Measurements from ENCODE around the gene PMPCA.
"Not testable (repeated sequence)": the region's sequence is repeated elsewhere in the genome, so short reads cannot be mapped to it uniquely, and the experiment has no call there.

PMPCA gene

GRCh38 chr9:136398286-136398685, 12.2 kb upstream of the PMPCA start:
- Histone ChIP-seq H3K4me1 (ENCODE audit: control insufficient read depth, low read depth, low read length) (peaks cover 5% of the 10 kb centered on the region), H3K9me3 (ENCODE audit: control insufficient read depth, low read depth, low read length) (no peaks in the 10 kb centered on the region), H3K36me3 (ENCODE audit: control insufficient read depth, low read depth, low read length) (peaks cover 51% of the 10 kb centered on the region), H3K27ac (ENCODE audit: low read length) (no peak overlapping the region), H3K9ac (ENCODE audit: low read length) (no peak overlapping the region), H3K4me3 (ENCODE audit: low read length) (no peak overlapping the region), H3K27me3 (ENCODE audit: control insufficient read depth, insufficient read depth, low read length) (no peaks in the 10 kb centered on the region)

- Histone ChIP-seq H3K9ac (ENCODE audit: low read length) (peak overlapping the region; percentile 86), H3K36me3 (ENCODE audit: control insufficient read depth, low read depth, low read length) (peaks cover 40% of the 10 kb centered on the region), H3K4me3 (ENCODE audit: low read length) (peak overlapping the region; percentile 78), H3K9me3 (ENCODE audit: control insufficient read depth, low read depth, low read length) (no peaks in the 10 kb centered on the region), H3K4me1 (ENCODE audit: control insufficient read depth, low read depth, low read length) (peaks cover 5% of the 10 kb centered on the region), H3K27me3 (ENCODE audit: control insufficient read depth, insufficient read depth, low read length) (no peaks in the 10 kb centered on the region), H3K27ac (ENCODE audit: low read length) (peak overlapping the region; percentile 52)
These were observed 11.1 kb upstream of the PMPCA start for GRCh38 chr9:136399176-136400037.

DNA sequence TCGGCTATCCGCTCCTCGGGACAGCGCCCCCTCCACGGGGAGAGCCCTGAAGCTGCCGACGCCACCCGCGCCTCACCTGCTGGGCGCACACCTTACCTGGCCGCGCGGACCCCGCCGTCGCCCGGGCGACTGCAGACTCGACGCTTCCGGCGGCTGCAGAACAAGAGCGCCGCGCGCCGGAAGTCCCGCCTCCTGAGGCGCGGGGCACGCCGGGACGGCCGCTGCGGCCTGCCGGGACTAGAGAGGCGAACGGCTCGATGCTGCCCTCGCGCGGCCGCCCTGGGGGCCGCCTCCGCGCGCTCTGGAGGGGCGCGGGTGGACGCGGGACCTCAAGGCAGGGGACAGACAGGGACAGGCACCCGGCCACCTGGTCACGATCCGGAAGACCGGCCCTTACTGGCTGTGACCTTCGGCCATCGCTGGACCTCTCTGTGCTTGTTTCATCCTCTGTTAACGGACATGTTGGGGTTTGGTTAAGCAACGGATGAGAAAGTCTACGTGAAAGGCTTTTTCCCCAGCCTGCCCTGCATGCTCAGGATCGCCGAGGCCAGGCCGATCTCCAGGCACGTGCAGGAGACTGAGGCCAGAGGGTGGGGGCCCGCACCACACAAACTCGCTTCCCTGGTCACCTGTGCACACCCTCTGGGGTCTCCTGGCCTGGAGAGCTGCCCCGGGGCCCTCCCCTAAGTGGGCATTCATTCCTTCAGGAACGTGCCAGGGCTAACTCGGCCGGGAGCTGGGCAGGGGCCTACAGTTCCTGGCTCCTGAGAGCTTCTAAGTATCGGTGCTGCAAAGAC, 10.2 kb upstream of the PMPCA start, which contains the start of gene SNAPC4:
SNAPC4 (minus strand) TSS at position 133 of the 797 bp plus-strand sequence. CDS start 1,742 bp downstream, outside the sequence.
- H3K9me3 ChIP-seq (ENCODE audit: control insufficient read depth, low read depth, low read length) = no peaks in the 10 kb centered on the region
- peak within 1 kb of the TSS; percentile 86 for H3K9ac ChIP-seq (ENCODE audit: low read length)
- H3K4me1 ChIP-seq (ENCODE audit: control insufficient read depth, low read depth, low read length) = peaks cover 5% of the 10 kb centered on the region
- peak within 1 kb of the TSS; percentile 78 for H3K4me3 ChIP-seq (ENCODE audit: low read length)
- peak within 1 kb of the TSS; percentile 52 for H3K27ac ChIP-seq (ENCODE audit: low read length)
- peaks cover 37% of the 10 kb centered on the region for H3K36me3 ChIP-seq (ENCODE audit: control insufficient read depth, low read depth, low read length)
- H3K27me3 ChIP-seq (ENCODE audit: control insufficient read depth, insufficient read depth, low read length) = no peaks in the 10 kb centered on the region

- no peaks in the 10 kb centered on the region for H3K27me3 ChIP-seq (ENCODE audit: control insufficient read depth, insufficient read depth, low read length)
- H3K4me1 ChIP-seq (ENCODE audit: control insufficient read depth, low read depth, low read length) = peaks cover 5% of the 10 kb centered on the region
- H3K9me3 ChIP-seq (ENCODE audit: control insufficient read depth, low read depth, low read length) = no peaks in the 10 kb centered on the region
- no peak overlapping the region for H3K9ac ChIP-seq (ENCODE audit: low read length)
- H3K27ac ChIP-seq (ENCODE audit: low read length) = no peak overlapping the region
- peaks cover 35% of the 10 kb centered on the region for H3K36me3 ChIP-seq (ENCODE audit: control insufficient read depth, low read depth, low read length)
- no peak overlapping the region for H3K4me3 ChIP-seq (ENCODE audit: low read length)
These were observed 9.1 kb upstream of the PMPCA start for GRCh38 chr9:136401173-136401922.

DNA sequence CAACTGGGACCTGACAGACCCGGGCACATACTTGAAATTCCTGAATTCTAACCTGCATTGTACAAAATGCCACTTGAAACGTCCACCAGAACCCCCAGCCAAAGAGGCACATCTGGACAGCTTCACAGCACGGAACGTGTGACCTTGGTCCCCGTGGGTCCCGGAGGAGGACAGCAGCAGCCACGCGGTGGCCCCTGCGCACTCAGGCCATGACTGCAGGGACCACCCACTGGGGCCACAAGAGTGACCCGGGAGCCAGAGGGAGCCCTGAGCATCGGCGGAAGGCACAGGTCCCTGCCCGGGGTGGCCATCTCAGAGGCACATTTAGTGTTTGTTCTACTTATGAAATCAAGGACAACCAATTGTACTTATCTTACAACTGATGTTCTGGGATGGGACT, 8.4 kb upstream of the PMPCA start:
- no peak overlapping the region for H3K4me3 ChIP-seq (ENCODE audit: low read length)
- no peak overlapping the region for H3K27ac ChIP-seq (ENCODE audit: low read length)
- H3K36me3 ChIP-seq (ENCODE audit: control insufficient read depth, low read depth, low read length) = peaks cover 33% of the 10 kb centered on the region
- no peaks in the 10 kb centered on the region for H3K27me3 ChIP-seq (ENCODE audit: control insufficient read depth, insufficient read depth, low read length)
- H3K9me3 ChIP-seq (ENCODE audit: control insufficient read depth, low read depth, low read length) = no peaks in the 10 kb centered on the region
- H3K4me1 ChIP-seq (ENCODE audit: control insufficient read depth, low read depth, low read length) = peaks cover 5% of the 10 kb centered on the region
- no peak overlapping the region for H3K9ac ChIP-seq (ENCODE audit: low read length)

DNA sequence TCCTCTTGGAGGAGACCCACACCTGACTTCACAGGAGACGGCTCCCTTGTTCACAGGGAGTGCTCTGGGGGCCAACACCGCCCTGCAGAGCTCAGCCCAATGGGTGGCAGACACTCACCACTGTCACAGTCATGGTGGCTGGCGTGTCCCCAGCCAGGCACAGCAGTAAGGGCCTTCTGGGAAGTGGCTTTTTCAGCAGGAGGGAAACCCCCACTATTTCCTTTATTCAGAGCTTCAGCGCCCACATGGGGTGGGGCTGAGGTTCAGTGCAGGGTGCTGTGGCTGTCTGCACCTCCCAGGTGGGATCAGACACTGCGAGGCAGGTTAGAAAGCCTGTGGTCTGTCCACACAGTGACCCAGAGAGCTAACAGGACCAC, 6.9 kb upstream of the PMPCA start:
- Histone ChIP-seq H3K4me3 (ENCODE audit: low read length) (no peak overlapping the region), H3K9me3 (ENCODE audit: control insufficient read depth, low read depth, low read length) (no peaks in the 10 kb centered on the region), H3K27ac (ENCODE audit: low read length) (no peak overlapping the region), H3K4me1 (ENCODE audit: control insufficient read depth, low read depth, low read length) (peaks cover 5% of the 10 kb centered on the region), H3K36me3 (ENCODE audit: control insufficient read depth, low read depth, low read length) (peaks cover 39% of the 10 kb centered on the region), H3K9ac (ENCODE audit: low read length) (no peak overlapping the region), H3K27me3 (ENCODE audit: control insufficient read depth, insufficient read depth, low read length) (no peaks in the 10 kb centered on the region)

GRCh38 chr9:136403915-136404800, 6.3 kb upstream of the PMPCA start:
- H3K27ac ChIP-seq (ENCODE audit: low read length) = no peak overlapping the region

DNA sequence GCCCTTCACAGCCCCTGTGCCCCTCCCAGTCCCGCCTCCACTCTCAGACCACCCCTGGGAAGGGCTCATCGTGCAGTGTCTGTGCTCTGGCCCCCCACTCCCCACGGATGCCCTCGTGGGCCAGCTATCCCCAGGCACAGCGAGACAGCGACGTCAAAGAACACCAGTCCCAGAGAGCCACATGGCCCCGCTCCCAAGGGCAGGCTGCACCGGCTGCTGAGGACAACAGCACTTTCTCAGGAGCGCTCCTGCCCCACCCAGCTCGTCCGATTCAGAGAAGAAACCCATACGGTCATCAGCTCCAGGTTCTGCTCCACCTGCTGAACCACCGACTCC, 5.7 kb upstream of the PMPCA start:
- Histone ChIP-seq H3K27ac (ENCODE audit: low read length) (no peak overlapping the region), H3K36me3 (ENCODE audit: control insufficient read depth, low read depth, low read length) (peaks cover 42% of the 10 kb centered on the region), H3K27me3 (ENCODE audit: control insufficient read depth, insufficient read depth, low read length) (no peaks in the 10 kb centered on the region), H3K9me3 (ENCODE audit: control insufficient read depth, low read depth, low read length) (no peaks in the 10 kb centered on the region), H3K4me1 (ENCODE audit: control insufficient read depth, low read depth, low read length) (no peaks in the 10 kb centered on the region), H3K4me3 (ENCODE audit: low read length) (no peak overlapping the region), H3K9ac (ENCODE audit: low read length) (no peak overlapping the region)

More at GRCh38 chr9:136403915-136404800, 6.3 kb upstream of the PMPCA start:
- H3K4me1 ChIP-seq (ENCODE audit: control insufficient read depth, low read depth, low read length) = no peaks in the 10 kb centered on the region
- no peak overlapping the region for H3K4me3 ChIP-seq (ENCODE audit: low read length)
- no peaks in the 10 kb centered on the region for H3K27me3 ChIP-seq (ENCODE audit: control insufficient read depth, insufficient read depth, low read length)
- peaks cover 42% of the 10 kb centered on the region for H3K36me3 ChIP-seq (ENCODE audit: control insufficient read depth, low read depth, low read length)
- no peak overlapping the region for H3K9ac ChIP-seq (ENCODE audit: low read length)
- H3K9me3 ChIP-seq (ENCODE audit: control insufficient read depth, low read depth, low read length) = no peaks in the 10 kb centered on the region

- Histone ChIP-seq H3K9me3 (ENCODE audit: control insufficient read depth, low read depth, low read length) (no peaks in the 10 kb centered on the region), H3K9ac (ENCODE audit: low read length) (no peak overlapping the region), H3K4me3 (ENCODE audit: low read length) (no peak overlapping the region), H3K27me3 (ENCODE audit: control insufficient read depth, insufficient read depth, low read length) (no peaks in the 10 kb centered on the region), H3K27ac (ENCODE audit: low read length) (no peak overlapping the region), H3K36me3 (ENCODE audit: control insufficient read depth, low read depth, low read length) (peaks cover 42% of the 10 kb centered on the region), H3K4me1 (ENCODE audit: control insufficient read depth, low read depth, low read length) (no peaks in the 10 kb centered on the region)
These were observed 5.0 kb upstream of the PMPCA start for GRCh38 chr9:136405481-136405880.

DNA sequence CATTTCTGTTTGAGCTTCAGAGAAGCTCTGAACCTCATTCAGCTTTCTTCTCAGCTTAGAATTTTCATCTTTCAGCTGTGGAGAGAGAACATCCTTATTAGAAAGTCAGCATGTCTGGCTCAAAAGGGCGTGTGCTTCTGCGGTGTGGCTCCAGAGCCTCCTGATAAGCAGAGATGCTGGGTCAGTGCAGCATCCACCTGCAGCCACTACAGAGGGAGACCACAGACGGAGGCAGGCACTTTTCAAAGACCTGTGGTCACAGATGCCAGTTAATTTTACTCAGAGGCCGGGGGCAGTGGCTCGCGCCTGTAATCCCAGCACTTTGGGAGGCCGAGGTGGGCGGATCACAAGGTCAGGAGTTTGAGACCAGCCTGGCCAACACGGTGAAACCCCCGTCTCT, 4.6 kb upstream of the PMPCA start:
- H3K9me3 ChIP-seq (ENCODE audit: control insufficient read depth, low read depth, low read length); H3K4me3 ChIP-seq (ENCODE audit: low read length); H3K9ac ChIP-seq (ENCODE audit: low read length); H3K4me1 ChIP-seq (ENCODE audit: control insufficient read depth, low read depth, low read length); H3K27ac ChIP-seq (ENCODE audit: low read length); H3K27me3 ChIP-seq (ENCODE audit: control insufficient read depth, insufficient read depth, low read length): not testable (repeated sequence)
- H3K36me3 ChIP-seq (ENCODE audit: control insufficient read depth, low read depth, low read length) = peaks cover 42% of the 10 kb centered on the region
